Thyroid gland (tissue), 4 donors: Measurements from ENCODE around the gene TTLL10. TPM values are rescaled to one million over a fixed set of nuclear protein-coding genes. Genes with fewer than 3 reads are reported as not detected.

Source experiments
- DNase-seq, 2 donors: peaks; one replicate each; pipeline ENCODE4 v3.0.0-alpha.2; 2019
- H3K27ac ChIP-seq, 3 donors: fragments of 200-600 bp; sonication (generic); 1 replicate in 2 of 3; 2 replicates in 1 of 3; pipeline ENCODE4 v1.5.1; 2016 to 2019; ENCODE audit warnings: mild to moderate bottlenecking in 1 of 3, moderate library complexity in 1 of 3
- H3K27me3 ChIP-seq: fragments of 200-600 bp; sonication (generic); one replicate; pipeline ENCODE4 v1.5.1; 2019
- H3K36me3 ChIP-seq, 2 donors: fragments of 200-600 bp; sonication (generic); one replicate each; pipeline ENCODE4 v1.5.1; 2016 to 2019
- H3K4me1 ChIP-seq, 2 donors: fragments of 200-600 bp; sonication (generic); one replicate each; pipeline ENCODE4 v1.5.1; 2017 to 2019
- H3K4me3 ChIP-seq, 3 donors: fragments of 200-600 bp; sonication (generic); replicated peaks in 1 of 3; 1 replicate in 2 of 3; 2 replicates in 1 of 3; pipeline ENCODE4 v1.5.1; 2016; ENCODE audit warnings: mild to moderate bottlenecking in 1 of 3
- H3K9me3 ChIP-seq: fragments of 200-600 bp; sonication (generic); one replicate; pipeline ENCODE4 v1.5.1; 2017
- POLR2A ChIP-seq, 2 donors: fragments of 450-650 bp; IDR thresholded peaks; one replicate each; pipeline ENCODE4 v1.6.1; 2017; ENCODE audit warnings: antibody characterized with exemption in 2 of 2, mild to moderate bottlenecking in 2 of 2, moderate library complexity in 1 of 2
- WGBS, 2 donors: methylation state at CpG; one replicate each; pipeline ENCODE4 v1.1.5; 2017; 5-methylcytosine and 5-hydroxymethylcytosine counted together
- intact Hi-C: fragments of 100-400 bp; cut with DNase I; formaldehyde crosslinking; loops from one replicate; pipeline ENCODE4 v1.15.1; 2023
- total RNA-seq, 4 donors: library from RNA; depleted of rRNA; stranded (reverse); fragments of >200 nt; gene quantifications; one replicate each; pipeline ENCODE4 v1.2.3, GENCODE V29; 2016
- TF ChIP-seq, protein P1 (sequence below), 6 experiments: fragments of 200-600 bp in 3 of 6; fragments of 450-650 bp in 3 of 6; sonication (generic) in 3 of 6; IDR thresholded peaks; one replicate each; pipeline ENCODE4 v1.5.1; 2016 to 2019; ENCODE audit warnings: antibody characterized with exemption in 6 of 6, mild to moderate bottlenecking in 2 of 6, inconsistent platforms in 1 of 6, moderate library complexity in 1 of 6

Gene TTLL10
- total RNA-seq: under 1 TPM in 2 of 4 donors, not detected in 2; 0.13 to 0.29 TPM

GRCh38 chr1:1173793-1174415 is at the start of gene TTLL10:
Gene TTLL10 (plus strand): TSS chr1:1173880. CDS start chr1:1179216, 5,336 bp downstream.
- Histone ChIP-seq H3K4me3 (no peak within 1 kb of the TSS), H3K27me3 (no peaks in the 10 kb centered on the region), H3K36me3 (no peaks in the 10 kb centered on the region), H3K27ac (no peak within 1 kb of the TSS), H3K9me3 (no peaks in the 10 kb centered on the region), H3K4me1 (no peaks in the 10 kb centered on the region)
- WGBS, 2 donors: 39 to 40% methylated on average over 5 to 9 of the region's 35 CpGs
- no peak for TF ChIP-seq POLR2A (IDR thresholded peaks at IDR 0.05)
- TF ChIP-seq, protein P1, sequence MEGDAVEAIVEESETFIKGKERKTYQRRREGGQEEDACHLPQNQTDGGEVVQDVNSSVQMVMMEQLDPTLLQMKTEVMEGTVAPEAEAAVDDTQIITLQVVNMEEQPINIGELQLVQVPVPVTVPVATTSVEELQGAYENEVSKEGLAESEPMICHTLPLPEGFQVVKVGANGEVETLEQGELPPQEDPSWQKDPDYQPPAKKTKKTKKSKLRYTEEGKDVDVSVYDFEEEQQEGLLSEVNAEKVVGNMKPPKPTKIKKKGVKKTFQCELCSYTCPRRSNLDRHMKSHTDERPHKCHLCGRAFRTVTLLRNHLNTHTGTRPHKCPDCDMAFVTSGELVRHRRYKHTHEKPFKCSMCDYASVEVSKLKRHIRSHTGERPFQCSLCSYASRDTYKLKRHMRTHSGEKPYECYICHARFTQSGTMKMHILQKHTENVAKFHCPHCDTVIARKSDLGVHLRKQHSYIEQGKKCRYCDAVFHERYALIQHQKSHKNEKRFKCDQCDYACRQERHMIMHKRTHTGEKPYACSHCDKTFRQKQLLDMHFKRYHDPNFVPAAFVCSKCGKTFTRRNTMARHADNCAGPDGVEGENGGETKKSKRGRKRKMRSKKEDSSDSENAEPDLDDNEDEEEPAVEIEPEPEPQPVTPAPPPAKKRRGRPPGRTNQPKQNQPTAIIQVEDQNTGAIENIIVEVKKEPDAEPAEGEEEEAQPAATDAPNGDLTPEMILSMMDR (IDR thresholded peaks at IDR 0.05): no peak
- intact Hi-C loops: no loop called here
- DNase-seq: no peak

GRCh38 chr1:1124508-1124785 is 49.2 kb upstream of the TTLL10 start:
- H3K4me1 ChIP-seq: peaks cover 0 to 8% of the 10 kb centered on the region in 2 donors
- no peaks in the 10 kb centered on the region for H3K36me3 ChIP-seq
- no peak overlapping the region for H3K27ac ChIP-seq
- intact Hi-C loops: no loop called here
- H3K4me3 ChIP-seq: no peak overlapping the region
- DNase-seq: no peak
- 93 to 100% methylated on average over 1 to 7 of the region's 7 CpGs for WGBS, 2 donors
- H3K9me3 ChIP-seq: no peaks in the 10 kb centered on the region
- no peaks in the 10 kb centered on the region for H3K27me3 ChIP-seq
- TF ChIP-seq POLR2A (IDR thresholded peaks at IDR 0.05): no peak
- TF ChIP-seq, protein P1 (IDR thresholded peaks at IDR 0.05): no peak

GRCh38 chr1:1124786-1125642 is 48.7 kb upstream of the TTLL10 start:
- TF ChIP-seq POLR2A (IDR thresholded peaks at IDR 0.05): no peak
- TF ChIP-seq, protein P1 (IDR thresholded peaks at IDR 0.05): no peak
- Histone ChIP-seq H3K9me3 (no peaks in the 10 kb centered on the region), H3K27me3 (no peaks in the 10 kb centered on the region), H3K27ac (no peak overlapping the region), H3K36me3 (no peaks in the 10 kb centered on the region), H3K4me1 (peaks cover 0 to 8% of the 10 kb centered on the region in 2 donors), H3K4me3 (no peak overlapping the region)
- WGBS, 2 donors: 59 to 87% methylated on average over 8 to 12 of the region's 29 CpGs
- intact Hi-C loops: no loop called here
- DNase-seq: no peak

GRCh38 chr1:1125945-1126344 is 47.7 kb upstream of the TTLL10 start:
- Histone ChIP-seq H3K4me1 (peaks cover 0 to 8% of the 10 kb centered on the region in 2 donors), H3K27ac (no peak overlapping the region), H3K27me3 (no peaks in the 10 kb centered on the region), H3K9me3 (no peaks in the 10 kb centered on the region), H3K4me3 (no peak overlapping the region), H3K36me3 (no peaks in the 10 kb centered on the region)
- DNase-seq: no peak
- intact Hi-C loops: no loop called here
- TF ChIP-seq, protein P1 (IDR thresholded peaks at IDR 0.05): no peak
- no peak for TF ChIP-seq POLR2A (IDR thresholded peaks at IDR 0.05)
- 78 to 84% methylated on average over 11 to 14 of the region's 18 CpGs for WGBS, 2 donors
